RWPE2 (cell line): ENCODE results near the gene ARFGAP2.

Experiments used
- ATAC-seq: fragments of 200-7000 bp; cut with Tn5 transposase; 3 replicates; pipeline ENCODE4 v1.9.1; 2021; ENCODE audit warnings: low read depth
- DNase-seq: peaks from one replicate; pipeline ENCODE4 v3.0.0-alpha.2; 2020; ENCODE audit warnings: low spot score
- H3K27ac ChIP-seq: fragments of 450-650 bp; 2 replicates; pipeline ENCODE4 v1.5.1; 2017; ENCODE audit warnings: mild to moderate bottlenecking; ENCODE audit not compliant: poor library complexity, severe bottlenecking
- H3K27me3 ChIP-seq: fragments of 250-450 bp; sonication (Bioruptor Pico); 2 replicates; pipeline ENCODE4 v1.5.1; 2021; ENCODE audit warnings: mild to moderate bottlenecking, moderate library complexity; ENCODE audit not compliant: insufficient read depth, poor library complexity, severe bottlenecking
- H3K36me3 ChIP-seq: fragments of 250-450 bp; sonication (Bioruptor Pico); 2 replicates; pipeline ENCODE4 v1.5.1; 2020; ENCODE audit warnings: low read depth, mild to moderate bottlenecking, moderate library complexity
- H3K4me1 ChIP-seq: fragments of 250-450 bp; sonication (Bioruptor Pico); 2 replicates; pipeline ENCODE4 v1.5.1; 2021; ENCODE audit warnings: mild to moderate bottlenecking, moderate library complexity; ENCODE audit not compliant: insufficient read depth, poor library complexity, severe bottlenecking
- H3K4me3 ChIP-seq: fragments of 250-450 bp; sonication (Bioruptor Pico); 2 replicates; pipeline ENCODE4 v1.5.1; 2021; ENCODE audit warnings: mild to moderate bottlenecking, moderate library complexity; ENCODE audit not compliant: severe bottlenecking
- H3K9me3 ChIP-seq: fragments of 250-450 bp; sonication (Bioruptor Pico); 2 replicates; pipeline ENCODE4 v1.5.1; 2021; ENCODE audit warnings: mild to moderate bottlenecking, moderate library complexity; ENCODE audit not compliant: severe bottlenecking
- TF ChIP-seq, protein P1 (sequence below): fragments of 450-650 bp; IDR thresholded peaks from one replicate; pipeline ENCODE4 v1.5.1; 2017; ENCODE audit warnings: mild to moderate bottlenecking, moderate library complexity; ENCODE audit not compliant: poor library complexity, severe bottlenecking

ARFGAP2 gene

DNA sequence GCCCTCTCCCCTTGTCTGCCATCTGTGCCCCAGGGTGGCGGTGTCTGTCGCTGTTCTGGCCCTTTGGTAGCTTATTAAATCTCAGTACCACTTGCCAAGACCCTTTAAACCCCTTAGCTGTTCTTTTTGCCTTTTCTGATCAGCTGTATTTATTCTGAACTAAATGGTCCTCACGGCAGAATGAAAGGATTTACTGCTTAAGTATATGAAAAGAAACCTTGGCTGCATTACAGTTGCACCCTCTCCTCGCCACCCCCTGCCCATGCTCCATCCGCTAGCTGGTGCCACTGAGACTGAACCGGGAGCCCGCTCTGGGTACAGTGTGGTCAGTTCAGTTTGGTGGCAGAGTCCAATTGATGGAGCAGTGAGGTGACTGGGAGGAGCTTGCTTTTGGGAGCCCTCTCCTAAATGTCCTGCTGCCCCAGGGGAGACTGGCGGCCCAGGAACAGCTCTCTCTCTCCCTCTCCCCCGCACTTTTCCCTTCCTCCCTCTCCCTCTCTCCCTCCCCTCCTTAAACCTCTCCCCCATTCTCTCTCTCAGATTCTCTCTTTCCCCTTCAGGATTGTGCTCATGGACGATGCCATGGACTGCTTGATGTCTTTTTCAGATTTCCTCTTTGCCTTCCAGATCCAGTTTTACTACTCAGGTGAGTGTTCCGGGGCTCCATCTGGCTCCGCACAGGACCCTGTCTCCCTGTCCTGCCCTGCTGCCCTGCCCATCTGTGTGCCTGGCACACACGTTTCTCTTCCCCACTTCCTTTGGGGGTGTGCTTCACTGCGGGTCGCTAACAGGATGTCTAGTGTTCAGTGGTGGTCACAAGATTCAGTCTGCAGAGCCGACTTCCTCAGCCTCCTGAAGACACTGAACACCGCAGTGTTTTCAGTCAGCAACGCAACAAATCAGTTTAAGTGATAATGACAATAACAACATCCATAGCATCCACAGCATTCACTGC lies 21.8 kb downstream of the ARFGAP2 start:
- no peaks in the 10 kb centered on the region for H3K36me3 ChIP-seq
- TF ChIP-seq, protein P1, sequence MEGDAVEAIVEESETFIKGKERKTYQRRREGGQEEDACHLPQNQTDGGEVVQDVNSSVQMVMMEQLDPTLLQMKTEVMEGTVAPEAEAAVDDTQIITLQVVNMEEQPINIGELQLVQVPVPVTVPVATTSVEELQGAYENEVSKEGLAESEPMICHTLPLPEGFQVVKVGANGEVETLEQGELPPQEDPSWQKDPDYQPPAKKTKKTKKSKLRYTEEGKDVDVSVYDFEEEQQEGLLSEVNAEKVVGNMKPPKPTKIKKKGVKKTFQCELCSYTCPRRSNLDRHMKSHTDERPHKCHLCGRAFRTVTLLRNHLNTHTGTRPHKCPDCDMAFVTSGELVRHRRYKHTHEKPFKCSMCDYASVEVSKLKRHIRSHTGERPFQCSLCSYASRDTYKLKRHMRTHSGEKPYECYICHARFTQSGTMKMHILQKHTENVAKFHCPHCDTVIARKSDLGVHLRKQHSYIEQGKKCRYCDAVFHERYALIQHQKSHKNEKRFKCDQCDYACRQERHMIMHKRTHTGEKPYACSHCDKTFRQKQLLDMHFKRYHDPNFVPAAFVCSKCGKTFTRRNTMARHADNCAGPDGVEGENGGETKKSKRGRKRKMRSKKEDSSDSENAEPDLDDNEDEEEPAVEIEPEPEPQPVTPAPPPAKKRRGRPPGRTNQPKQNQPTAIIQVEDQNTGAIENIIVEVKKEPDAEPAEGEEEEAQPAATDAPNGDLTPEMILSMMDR: no peak
- H3K4me3 ChIP-seq: no peak overlapping the region
- DNase-seq: no peak
- H3K27ac ChIP-seq: no peak overlapping the region
- H3K9me3 ChIP-seq: no peaks in the 10 kb centered on the region
- no peaks in the 10 kb centered on the region for H3K27me3 ChIP-seq
- ATAC-seq: no peak
- H3K4me1 ChIP-seq: no peaks in the 10 kb centered on the region

DNA sequence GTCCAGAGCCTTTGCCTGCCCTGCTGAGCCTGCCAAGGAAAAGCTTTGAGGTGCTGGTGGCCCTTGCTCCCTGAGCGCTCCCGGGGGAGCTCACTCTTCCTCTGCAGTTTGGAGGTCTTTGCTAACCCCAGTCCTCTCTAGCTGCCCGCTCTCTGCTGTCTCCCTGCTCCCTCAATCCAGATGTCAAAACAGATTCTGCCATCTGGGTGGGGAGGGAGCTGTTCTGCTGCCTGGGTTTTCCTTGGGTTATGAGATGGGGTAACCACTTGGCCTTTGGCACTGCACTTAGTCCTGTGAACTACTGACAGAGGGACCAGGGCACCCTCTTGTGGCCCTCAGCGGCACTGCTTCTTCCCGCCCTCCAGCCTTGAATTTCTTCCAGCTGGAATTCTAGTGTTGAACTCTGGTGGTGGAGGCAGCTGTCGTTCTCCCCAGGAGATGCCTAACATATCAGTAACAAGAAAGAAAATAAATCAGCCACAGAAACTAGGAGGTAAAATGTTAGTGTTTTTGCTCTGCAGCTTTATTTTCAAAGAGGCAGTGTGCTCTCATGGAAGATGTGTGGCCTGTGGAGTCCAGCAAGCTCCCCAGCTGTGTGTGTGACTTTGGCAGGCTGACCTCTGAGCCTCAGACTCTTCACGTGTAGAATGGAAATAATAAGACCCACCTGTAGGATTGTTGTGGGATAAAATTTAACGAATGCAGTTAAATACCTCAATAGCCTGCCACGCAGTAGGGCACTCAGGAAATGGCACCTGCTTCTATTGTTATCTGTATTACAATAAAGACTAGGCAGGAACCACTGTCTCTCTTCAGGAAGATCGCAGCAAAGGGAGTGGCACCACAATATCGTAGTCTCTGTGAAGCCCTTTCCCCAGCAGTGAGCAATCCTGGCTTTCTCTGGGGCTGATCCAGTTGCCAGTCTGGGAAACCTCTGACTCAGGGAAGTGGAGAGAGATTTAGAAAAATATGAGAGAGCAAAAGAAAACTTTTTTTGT lies 23.4 kb downstream of the ARFGAP2 start:
- TF ChIP-seq, protein P1: peak; percentile 93
- no peak for DNase-seq
- H3K4me3 ChIP-seq: no peak overlapping the region
- H3K27ac ChIP-seq: no peak overlapping the region
- H3K36me3 ChIP-seq: no peaks in the 10 kb centered on the region
- H3K4me1 ChIP-seq: no peaks in the 10 kb centered on the region
- H3K27me3 ChIP-seq: no peaks in the 10 kb centered on the region
- H3K9me3 ChIP-seq: no peaks in the 10 kb centered on the region
- ATAC-seq: peak; percentile 73

DNA sequence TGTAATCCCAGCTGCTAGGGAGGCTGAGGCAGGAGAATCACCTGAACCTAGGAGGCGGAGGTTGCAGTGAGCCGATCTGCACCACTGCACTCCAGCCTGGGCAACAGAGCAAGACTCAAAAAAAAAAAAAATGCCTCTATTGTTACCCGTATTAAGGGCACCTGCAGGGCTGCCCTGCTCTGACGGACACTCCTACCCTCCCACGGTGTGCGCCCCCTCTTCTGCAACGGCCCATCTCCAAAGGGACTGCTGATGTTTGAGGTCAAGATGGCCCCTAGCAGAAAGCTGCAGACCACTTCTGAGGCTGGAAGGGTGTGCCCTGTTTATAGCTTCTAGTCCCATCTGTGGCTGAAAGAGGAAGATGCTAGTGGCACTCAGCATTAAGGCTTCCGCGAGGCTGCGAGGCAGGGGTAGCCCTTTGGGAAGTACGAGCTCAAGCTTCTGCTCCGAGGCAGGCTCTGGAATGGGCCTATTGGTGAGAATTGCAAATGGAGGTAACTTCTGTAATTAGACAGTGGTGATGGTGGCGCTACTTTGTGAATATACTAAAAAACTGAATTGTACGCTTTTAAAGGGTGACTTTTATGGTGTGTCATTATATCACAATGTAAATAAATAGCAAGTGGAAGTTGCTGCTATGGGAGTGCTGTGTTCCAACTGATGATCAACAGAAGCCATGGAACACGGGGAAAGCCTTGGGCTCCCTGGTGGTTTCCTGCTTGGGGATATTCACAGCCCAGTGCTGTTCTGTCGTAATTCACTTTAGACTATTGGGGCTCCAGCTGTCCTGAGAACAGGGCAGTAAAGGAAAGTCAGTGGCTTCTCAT lies 24.3 kb downstream of the ARFGAP2 start:
- Histone ChIP-seq H3K36me3 (no peaks in the 10 kb centered on the region), H3K4me3 (no peak overlapping the region), H3K27ac (no peak overlapping the region), H3K4me1 (no peaks in the 10 kb centered on the region), H3K9me3 (no peaks in the 10 kb centered on the region), H3K27me3 (no peaks in the 10 kb centered on the region)
- no peak for DNase-seq
- no peak for ATAC-seq
- TF ChIP-seq, protein P1: no peak

DNA sequence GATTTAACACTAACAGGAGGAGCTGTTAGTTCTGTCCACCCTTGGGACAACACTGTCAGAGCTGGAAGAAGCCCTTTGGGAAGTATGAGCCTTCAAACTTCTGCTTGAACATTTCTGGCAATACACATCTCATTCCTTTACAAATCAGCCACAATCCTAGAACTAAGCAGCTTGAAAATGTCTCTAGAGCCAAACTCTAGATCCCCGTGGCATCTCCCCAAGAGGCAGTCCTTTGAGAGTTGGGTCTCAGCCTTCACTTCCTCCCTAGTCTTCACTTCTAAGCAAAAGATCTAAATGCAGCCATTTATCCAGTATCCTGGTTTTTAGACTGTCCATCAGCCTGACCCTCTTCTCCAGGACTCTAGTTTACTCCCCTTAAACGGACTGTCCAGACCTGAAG lies 26.9 kb downstream of the ARFGAP2 start:
- H3K27me3 ChIP-seq: no peaks in the 10 kb centered on the region
- no peaks in the 10 kb centered on the region for H3K9me3 ChIP-seq
- TF ChIP-seq, protein P1: no peak
- no peak overlapping the region for H3K27ac ChIP-seq
- no peaks in the 10 kb centered on the region for H3K36me3 ChIP-seq
- no peak for DNase-seq
- H3K4me3 ChIP-seq: no peak overlapping the region
- no peaks in the 10 kb centered on the region for H3K4me1 ChIP-seq
- no peak for ATAC-seq
